GM18870 (cell line): ENCODE measurements around the gene CDAN1.
"Not testable (repeated sequence)": the region's sequence is repeated elsewhere in the genome, so short reads cannot be mapped to it uniquely, and the experiment has no call there.

Source experiments
- ATAC-seq: cut with Tn5 transposase; IDR thresholded peaks from one replicate; pipeline ENCODE4 v1.9.1; 2021; ENCODE audit warnings: moderate library complexity; ENCODE audit not compliant: unreplicated experiment

Gene CDAN1

DNA sequence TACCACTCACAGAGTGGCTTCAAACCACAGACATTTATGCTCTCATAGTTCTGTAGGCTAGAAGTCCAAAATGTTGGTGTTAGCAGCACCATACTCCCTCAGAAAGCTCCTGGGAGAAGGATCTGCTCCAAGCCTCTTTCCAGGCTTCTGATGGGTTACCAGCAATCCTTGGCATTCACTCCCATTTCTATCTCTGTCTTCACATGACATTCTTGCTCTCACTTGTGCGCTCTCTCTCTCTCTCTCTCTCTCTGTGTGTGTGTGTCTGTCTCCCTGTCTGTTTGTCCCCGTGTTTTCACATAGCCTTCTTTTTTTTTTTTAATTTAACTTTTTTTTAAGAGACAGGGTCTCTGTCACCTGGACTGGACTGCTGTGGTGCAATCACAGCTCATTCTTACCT is 26.3 kb downstream of the CDAN1 start:
- no peak for ATAC-seq

- no peak for ATAC-seq
Observed at GRCh38 chr15:42707873-42708544, 28.9 kb downstream of the CDAN1 start.

GRCh38 chr15:42707068-42707467 is 29.9 kb downstream of the CDAN1 start:
- no peak for ATAC-seq

- ATAC-seq: no peak
Observed at GRCh38 chr15:42705336-42705735, 31.6 kb downstream of the CDAN1 start.

DNA sequence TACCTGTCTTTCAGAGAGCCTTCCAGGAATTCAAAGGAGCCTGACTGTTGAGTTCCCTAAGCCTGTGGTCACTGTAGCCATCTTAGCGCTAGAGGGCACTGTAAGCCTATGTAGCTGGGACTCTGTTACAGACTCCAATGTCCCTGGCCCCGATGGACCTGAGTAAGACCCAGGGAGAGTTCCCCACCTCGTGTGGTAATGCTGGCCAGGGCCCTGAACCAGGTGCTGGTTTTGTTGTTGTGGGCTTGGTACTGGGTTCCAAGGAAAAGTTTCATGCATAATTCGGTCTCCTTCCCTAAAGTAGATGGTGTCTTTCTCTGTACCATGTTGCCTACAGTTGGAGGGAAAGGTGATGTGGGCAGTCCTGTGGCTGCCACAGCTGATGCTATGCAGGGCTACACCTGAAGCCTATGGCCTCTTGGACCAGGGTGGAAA is 32.4 kb downstream of the CDAN1 start:
- no peak for ATAC-seq

DNA sequence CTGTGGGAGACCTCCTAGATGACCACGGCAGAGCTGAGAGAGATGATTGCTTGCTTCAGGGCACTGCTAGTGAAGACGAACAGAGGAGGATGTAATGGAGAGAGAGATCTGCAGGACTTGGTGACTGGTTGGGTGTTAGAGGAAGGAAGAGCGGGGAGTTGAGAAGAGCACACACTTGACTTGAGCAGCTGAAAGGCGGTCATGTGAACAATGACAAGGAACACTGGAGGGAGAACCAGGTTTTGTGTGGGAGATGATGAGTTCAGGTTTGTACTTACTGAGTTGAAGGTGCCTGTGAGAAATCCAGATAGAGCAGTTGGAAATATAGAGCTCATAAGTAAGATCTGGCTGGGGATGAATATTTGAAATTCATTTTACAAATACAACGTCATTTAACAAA is 40.3 kb downstream of the CDAN1 start:
- no peak for ATAC-seq

DNA sequence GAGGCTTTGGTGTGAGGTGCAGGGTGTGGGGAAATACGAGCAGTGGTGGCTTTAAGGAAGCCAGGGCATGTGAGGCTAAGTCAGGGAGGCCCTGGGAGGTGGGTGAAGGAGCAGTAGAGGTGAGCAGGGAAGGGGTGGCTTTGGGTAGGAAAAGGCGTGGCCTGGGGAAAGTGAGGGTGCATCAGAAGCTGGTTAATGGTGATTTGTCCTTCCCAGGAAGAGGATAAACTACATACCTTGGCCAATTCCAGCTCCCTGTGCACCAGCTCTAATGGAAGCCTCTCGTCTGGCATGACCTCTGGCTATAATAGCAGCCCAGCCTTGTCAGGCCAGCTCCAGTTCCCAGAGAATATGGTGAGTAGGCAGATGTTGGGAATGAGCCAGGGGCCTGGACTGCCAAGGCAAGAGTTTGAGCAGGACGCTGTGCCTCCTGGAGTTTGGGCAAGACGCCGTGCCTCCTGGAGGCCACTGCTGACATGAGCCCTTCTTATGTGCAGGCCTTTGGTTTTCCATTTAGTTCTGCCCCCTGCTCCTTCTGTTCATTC is 41.3 kb downstream of the CDAN1 start:
- no peak for ATAC-seq

DNA sequence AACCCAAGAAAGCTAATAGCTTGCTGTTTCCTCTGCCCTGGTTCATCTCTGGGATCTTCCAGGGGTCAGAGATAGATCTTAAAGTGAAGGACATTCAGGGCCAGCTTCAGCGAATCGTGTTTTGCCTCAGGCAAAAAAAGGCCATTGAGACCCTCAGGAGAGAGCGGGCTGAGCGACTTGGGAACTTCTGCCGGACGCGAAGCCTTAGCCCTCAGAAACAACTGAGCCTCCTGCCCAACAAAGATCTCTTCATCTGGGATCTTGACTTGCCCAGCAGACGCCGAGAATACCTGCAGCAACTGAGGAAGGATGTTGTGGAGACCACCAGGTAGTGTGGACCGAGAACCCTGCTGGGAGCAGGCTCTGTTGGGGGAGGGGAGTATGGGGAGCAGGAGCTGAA is 42.5 kb downstream of the CDAN1 start:
- ATAC-seq: no peak

DNA sequence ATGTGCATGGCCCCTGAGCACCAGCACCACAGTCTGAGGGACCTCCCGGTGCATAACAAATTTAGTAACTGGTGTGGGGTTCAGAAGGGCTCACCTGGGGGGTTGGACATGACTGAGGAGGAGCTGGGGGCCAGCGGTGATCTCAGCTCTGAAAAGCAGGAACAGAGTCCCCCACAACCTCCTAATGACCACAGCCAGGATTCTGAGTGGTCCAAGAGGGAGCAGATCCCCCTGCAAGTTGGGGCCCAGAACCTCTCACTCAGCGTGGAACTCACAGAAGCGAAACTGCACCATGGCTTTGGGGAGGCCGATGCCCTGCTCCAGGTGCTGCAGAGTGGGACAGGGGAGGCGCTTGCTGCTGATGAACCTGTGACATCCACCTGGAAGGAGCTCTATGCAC is 43.0 kb downstream of the CDAN1 start:
- no peak for ATAC-seq

DNA sequence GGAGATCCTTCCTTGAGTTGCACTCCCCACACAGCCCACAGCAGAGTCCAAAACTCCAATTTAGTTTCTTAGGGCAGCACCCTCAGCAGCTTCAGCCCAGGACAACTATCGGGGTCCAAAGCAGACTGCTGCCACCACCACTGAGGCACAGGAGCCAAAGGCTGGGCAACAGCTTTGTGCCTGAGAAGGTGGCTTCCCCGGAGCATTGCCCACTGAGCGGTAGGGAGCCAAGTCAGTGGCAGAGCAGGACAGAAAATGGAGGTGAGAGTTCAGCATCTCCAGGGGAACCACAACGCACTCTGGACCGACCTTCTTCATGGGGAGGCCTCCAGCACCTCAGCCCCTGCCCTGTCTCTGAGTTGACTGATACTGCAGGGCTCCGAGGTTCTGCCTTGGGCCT is 43.4 kb downstream of the CDAN1 start:
- ATAC-seq: no peak

DNA sequence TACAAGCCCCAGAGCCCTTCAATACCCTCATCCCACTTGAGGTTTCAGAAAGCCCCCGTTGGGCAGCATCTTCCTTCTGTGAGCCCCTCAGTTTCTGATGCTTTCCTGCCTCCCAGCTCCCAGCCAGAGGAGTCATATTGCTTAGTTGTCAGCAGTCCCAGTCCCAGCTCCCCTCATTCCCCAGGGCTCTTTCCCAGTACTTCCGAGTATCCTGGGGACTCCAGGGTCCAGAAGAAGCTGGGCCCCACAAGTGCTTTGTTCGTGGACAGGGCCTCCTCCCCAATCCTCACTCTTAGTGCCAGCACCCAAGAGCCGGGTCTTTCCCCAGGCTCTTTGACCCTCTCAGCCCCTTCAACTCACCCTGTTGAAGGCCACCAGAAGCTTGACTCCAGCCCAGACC is 43.9 kb downstream of the CDAN1 start:
- ATAC-seq: no peak

DNA sequence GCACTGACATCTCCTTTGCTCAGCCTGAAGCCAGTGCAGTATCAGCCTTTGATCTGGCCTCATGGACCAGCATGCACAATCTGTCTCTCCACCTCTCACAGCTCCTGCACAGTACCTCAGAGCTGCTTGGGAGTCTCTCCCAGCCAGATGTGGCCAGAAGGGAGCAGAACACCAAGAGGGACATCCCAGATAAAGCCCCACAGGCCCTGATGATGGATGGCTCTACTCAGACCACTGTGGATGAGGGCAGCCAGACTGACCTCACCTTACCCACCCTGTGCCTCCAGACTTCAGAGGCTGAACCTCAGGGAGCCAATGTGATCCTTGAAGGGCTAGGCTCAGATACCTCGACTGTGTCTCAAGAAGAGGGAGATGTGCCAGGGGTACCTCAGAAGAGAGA is 44.4 kb downstream of the CDAN1 start:
- no peak for ATAC-seq

DNA sequence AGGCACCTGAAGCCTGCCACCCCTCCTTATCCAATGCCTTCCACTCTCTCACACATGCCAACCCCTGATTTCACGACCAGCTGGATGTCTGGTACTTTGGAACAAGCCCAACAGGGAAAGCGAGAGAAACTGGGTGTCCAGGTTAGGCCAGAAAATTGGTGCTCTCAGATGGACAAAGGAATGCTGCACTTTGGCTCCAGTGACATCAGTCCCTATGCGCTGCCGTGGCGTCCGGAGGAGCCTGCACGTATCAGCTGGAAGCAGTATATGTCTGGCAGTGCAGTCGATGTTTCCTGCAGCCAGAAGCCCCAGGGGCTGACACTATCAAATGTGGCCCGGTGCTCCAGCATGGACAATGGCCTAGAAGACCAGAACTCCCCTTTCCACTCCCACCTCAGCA is 45.2 kb downstream of the CDAN1 start:
- ATAC-seq: no peak

DNA sequence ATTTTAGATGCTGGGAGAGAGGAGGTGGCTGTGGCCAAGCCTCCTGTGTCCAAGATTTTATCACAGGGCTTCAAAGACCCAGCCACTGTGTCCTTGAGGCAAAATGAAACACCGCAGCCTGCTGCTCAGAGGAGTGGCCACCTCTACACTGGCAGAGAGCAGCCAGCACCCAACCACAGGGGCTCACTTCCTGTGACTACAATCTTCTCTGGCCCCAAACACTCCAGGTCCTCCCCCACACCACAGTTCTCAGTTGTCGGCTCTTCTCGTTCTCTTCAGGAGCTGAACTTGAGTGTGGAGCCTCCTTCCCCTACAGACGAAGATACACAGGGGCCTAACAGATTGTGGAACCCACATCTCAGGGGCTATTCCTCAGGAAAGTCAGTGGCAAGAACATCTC is 45.6 kb downstream of the CDAN1 start:
- no peak for ATAC-seq

DNA sequence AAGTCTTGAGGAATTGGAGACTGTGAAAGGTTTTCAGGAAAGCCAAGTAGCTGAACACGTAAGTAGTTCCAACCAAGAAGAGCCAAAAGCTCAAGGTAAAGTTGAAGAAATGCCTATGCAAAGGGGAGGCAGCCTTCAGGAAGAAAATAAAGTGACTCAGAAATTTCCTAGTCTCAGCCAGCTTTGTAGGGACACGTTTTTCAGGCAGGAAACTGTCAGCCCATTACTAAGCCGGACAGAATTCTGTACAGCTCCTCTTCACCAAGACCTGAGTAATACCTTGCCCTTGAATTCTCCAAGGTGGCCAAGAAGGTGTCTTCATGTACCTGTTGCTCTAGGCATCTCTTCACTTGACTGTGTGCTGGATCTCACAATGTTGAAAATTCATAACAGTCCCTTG is 48.6 kb downstream of the CDAN1 start:
- no peak for ATAC-seq

- no peak for ATAC-seq
Observed at GRCh38 chr15:42687740-42688139, 49.2 kb downstream of the CDAN1 start.

- no peak for ATAC-seq
Observed at GRCh38 chr15:42686281-42686680, 50.6 kb downstream of the CDAN1 start.

GRCh38 chr15:42681119-42681518 is 55.8 kb downstream of the CDAN1 start:
- ATAC-seq: no peak

- not testable (repeated sequence) for ATAC-seq
Observed at GRCh38 chr15:42680142-42680482, 56.8 kb downstream of the CDAN1 start.

GRCh38 chr15:42679285-42680141 is 57.4 kb downstream of the CDAN1 start:
- no peak for ATAC-seq

DNA sequence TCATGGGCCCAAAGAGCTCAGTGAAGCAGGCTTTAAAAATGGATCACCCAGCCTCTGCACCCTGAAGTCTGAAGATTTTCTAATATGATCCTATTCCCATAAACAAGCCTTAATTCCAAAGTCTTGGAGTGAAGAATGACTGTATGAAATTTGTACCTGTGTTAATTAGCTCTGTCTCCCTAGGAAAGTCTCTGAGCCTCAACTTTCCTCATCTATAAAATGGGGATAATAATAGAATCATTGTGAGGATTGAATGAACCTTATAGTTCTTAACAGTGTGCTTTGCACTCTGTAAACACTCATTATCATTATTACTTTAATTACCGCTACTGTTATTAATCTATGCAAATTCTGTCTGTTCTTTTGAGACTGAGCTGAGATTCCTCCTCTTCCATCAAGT is 61.9 kb downstream of the CDAN1 start:
- ATAC-seq: no peak

GRCh38 chr15:42674472-42674871 is 62.5 kb downstream of the CDAN1 start:
- ATAC-seq: no peak
